ENCODE measurements around the gene TOMM40L. TPM values are rescaled to one million over a fixed set of nuclear protein-coding genes. Genes with fewer than 3 reads are reported as not detected.
A peak's percentile ranks its signal among the peaks of the same experiment; 100 is the strongest.

TOMM40L gene
- total RNA-seq, 2 experiments from 2014 or later = 12.3 to 13.2 TPM

GRCh38 chr1:161207173-161207572, 18.7 kb upstream of the TOMM40L start:
- Mint-ChIP-seq H3K4me3 (no peak overlapping the region), H3K27me3 (no peaks in the 10 kb centered on the region), H3K27ac (no peak overlapping the region), H3K36me3 (ENCODE audit: low read depth) (peaks cover 58% of the 10 kb centered on the region), H3K9me3 (ENCODE audit: low read depth) (no peaks in the 10 kb centered on the region), H3K4me1 (peaks cover 39% of the 10 kb centered on the region)
- CTCF ChIA-PET = interaction anchor here (0.6 to 7.2 kb wide), 8 partner anchors 16 to 175 kb away, joined by 3 to 89 read pairs (median 4); partner anchors contain the start of genes APOA2, PPOX and TOMM40L
- POLR2A ChIA-PET = no interaction called here
- DNase-seq (no peak), ATAC-seq (no peak)
- intact Hi-C loops (cut with DNase I, micrococcal nuclease) = no loop called here

DNA sequence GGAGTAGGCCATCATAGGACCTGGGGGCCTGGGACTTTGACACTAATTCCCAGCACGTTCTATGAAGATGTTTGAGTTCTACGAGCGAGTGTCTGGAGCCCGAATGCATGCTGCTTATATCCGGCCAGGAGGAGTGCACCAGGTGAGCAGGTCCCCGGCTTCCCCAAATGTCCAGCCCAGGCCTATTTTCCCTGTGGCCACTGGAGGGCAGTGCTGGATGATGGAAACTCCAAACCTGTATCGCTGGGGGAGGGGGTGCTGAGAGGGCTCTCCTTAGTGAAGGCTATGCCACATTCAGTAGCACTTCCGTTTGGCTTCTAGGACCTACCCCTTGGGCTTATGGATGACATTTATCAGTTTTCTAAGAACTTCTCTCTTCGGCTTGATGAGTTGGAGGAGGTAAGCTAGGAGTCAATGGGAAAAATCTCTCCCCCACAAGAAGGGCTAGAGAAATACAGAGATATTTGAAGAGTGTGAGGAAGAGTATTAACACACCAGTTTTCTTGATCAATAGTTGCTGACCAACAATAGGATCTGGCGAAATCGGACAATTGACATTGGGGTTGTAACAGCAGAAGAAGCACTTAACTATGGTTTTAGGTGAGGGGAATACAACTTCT, 16.0 kb upstream of the TOMM40L start:
- ChIA-PET POLR2A (no interaction called here), CTCF (interaction anchor here (0.7 to 4.4 kb wide), 11 partner anchors 10 to 173 kb away, joined by 3 to 36 read pairs (median 6); partner anchors contain the start of gene TOMM40L)
- Mint-ChIP-seq H3K9me3 (ENCODE audit: low read depth) (no peaks in the 10 kb centered on the region), H3K27ac (peak overlapping the region; percentile 78), H3K27me3 (no peaks in the 10 kb centered on the region), H3K4me1 (peaks cover 26% of the 10 kb centered on the region), H3K36me3 (ENCODE audit: low read depth) (peaks cover 65% of the 10 kb centered on the region), H3K4me3 (no peak overlapping the region)
- DNase-seq = peak; percentile 85
- intact Hi-C loops (cut with DNase I, micrococcal nuclease) = loop anchor here in 1 of 2 experiments (1.0 kb wide), 1 partner anchor 15 kb away; no protein-coding TSS in a partner anchor
- peak; percentile 97 for ATAC-seq

DNA sequence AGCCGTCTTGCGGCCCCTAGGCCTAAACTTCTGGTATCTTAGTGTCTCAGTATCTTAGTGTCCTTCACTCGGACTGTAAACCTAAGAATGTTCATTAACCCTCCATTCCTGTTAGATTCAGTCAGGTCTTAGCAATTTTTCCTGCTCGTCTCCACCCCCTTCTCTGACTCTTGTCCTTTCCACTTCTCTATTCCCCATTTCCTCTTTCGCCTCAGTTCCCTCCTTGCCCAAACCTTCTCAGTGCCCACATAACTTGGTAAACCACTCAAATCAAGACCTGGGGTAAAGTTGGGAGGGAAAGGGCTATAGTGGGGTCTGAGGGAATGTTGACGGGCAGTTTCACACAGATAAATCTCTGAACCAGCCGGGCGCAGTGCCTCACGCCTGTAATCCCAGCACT, 11.5 kb upstream of the TOMM40L start:
- Mint-ChIP-seq H3K27ac (no peak overlapping the region), H3K4me3 (no peak overlapping the region), H3K9me3 (ENCODE audit: low read depth) (no peaks in the 10 kb centered on the region), H3K4me1 (peaks cover 43% of the 10 kb centered on the region), H3K36me3 (ENCODE audit: low read depth) (peaks cover 49% of the 10 kb centered on the region), H3K27me3 (no peaks in the 10 kb centered on the region)
- intact Hi-C loops (cut with DNase I, micrococcal nuclease) = no loop called here
- ChIA-PET POLR2A (no interaction called here), CTCF (interaction anchor here (4.1 kb wide), 1 partner anchor 12 kb away, joined by 25 read pairs; the partner anchor contains the start of gene TOMM40L)
- DNase-seq (no peak), ATAC-seq (no peak)

DNA sequence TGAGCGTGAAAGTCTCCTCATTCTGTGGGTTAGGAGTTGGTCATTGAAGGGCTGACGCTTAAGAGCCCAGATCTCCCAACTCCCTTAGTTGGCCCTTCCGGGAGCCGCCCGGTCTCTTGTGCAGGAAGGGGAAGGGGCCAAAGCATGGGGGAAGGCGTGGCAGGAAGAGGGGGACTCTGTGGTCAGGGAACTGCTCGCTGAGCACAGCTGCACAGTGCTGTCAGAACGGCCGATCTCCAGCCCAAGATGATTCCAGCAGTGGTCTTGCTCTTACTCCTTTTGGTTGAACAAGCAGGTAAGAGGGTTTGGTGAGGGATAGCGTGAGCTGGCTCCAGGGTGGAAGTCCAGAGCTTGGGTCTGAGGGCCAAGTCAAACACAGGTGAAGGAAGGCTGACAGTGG, 10.8 kb upstream of the TOMM40L start, which contains the start of gene FCER1G:
TSS of gene FCER1G (plus strand) at position 220 of the 400 bp plus-strand sequence. CDS start at position 247, 27 bp downstream.
- H3K4me3 Mint-ChIP-seq = no peak within 1 kb of the TSS
- peaks cover 42% of the 10 kb centered on the region for H3K36me3 Mint-ChIP-seq (ENCODE audit: low read depth)
- POLR2A ChIA-PET = interaction anchor here (0.8 kb wide), 1 partner anchor 11 kb away, joined by 3 read pairs; no protein-coding TSS in a partner anchor
- DNase-seq (no peak), ATAC-seq (no peak)
- intact Hi-C loops (cut with DNase I, micrococcal nuclease) = no loop called here
- H3K27ac Mint-ChIP-seq = no peak within 1 kb of the TSS
- CTCF ChIA-PET = interaction anchor here (0.9 to 4.1 kb wide), 4 partner anchors 9 to 75 kb away, joined by 3 to 25 read pairs (median 4); partner anchors contain the start of gene TOMM40L
- H3K4me1 Mint-ChIP-seq = peaks cover 40% of the 10 kb centered on the region
- H3K9me3 Mint-ChIP-seq (ENCODE audit: low read depth) = no peaks in the 10 kb centered on the region
- no peaks in the 10 kb centered on the region for H3K27me3 Mint-ChIP-seq

DNA sequence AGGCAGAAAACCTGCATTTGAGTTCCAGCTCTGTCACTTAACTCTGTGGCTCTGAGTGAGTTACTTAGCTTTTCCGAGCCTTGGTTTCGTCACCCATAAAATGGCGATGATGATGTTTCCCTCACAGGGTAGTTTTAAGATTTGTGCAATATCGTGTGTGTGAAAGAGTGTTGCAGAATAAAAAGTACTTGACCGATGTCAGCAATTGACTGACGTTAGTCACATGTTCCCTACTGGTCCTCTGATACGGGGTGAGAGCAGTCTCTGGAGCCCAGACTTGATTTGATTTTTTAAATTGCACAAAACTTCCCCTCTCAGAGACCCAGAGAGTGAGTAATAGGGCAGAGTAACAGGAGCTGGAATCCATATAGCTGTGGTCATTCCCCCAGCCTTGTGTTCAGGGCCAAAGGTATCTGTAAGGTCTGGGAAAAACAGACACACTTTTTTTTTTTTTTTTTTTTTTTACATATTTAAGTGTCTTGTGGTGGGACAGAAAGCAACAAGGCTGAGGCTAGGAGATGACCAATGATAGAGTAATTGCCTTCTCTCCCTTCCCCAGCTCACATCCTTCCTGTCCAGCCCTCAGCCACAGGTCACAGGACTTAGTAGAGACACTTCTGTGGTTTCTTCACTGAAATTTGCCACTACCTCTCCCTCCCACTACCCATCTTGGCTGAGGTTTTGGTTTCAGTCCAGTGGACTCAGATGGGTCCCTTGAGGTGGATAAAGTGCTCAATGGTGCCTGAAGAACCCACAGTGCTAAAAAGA, 8.7 kb upstream of the TOMM40L start:
- Mint-ChIP-seq H3K27ac (peak overlapping the region; percentile 22), H3K36me3 (ENCODE audit: low read depth) (peaks cover 27% of the 10 kb centered on the region), H3K4me3 (no peak overlapping the region), H3K9me3 (ENCODE audit: low read depth) (no peaks in the 10 kb centered on the region), H3K27me3 (no peaks in the 10 kb centered on the region), H3K4me1 (peaks cover 45% of the 10 kb centered on the region)
- ATAC-seq (peak; percentile 59), DNase-seq (no peak)
- CTCF ChIA-PET = interaction anchor here (1.1 to 4.1 kb wide), 7 partner anchors 9 to 165 kb away, joined by 3 to 25 read pairs (median 4); partner anchors contain the start of gene TOMM40L
- POLR2A ChIA-PET = interaction anchor here (1.3 kb wide), 1 partner anchor 8 kb away, joined by 6 read pairs; the partner anchor contains the start of gene TOMM40L
- intact Hi-C loops (cut with DNase I, micrococcal nuclease) = no loop called here

- no peak for DNase-seq
- Mint-ChIP-seq H3K4me3 (no peak overlapping the region), H3K9me3 (ENCODE audit: low read depth) (no peaks in the 10 kb centered on the region), H3K36me3 (ENCODE audit: low read depth) (peaks cover 22% of the 10 kb centered on the region), H3K4me1 (peaks cover 45% of the 10 kb centered on the region), H3K27me3 (no peaks in the 10 kb centered on the region), H3K27ac (no peak overlapping the region)
- ChIA-PET CTCF (interaction anchor here (0.5 to 4.1 kb wide), 3 partner anchors 9 to 52 kb away, joined by 3 to 25 read pairs (median 8); partner anchors contain the start of gene TOMM40L), POLR2A (no interaction called here)
- no peak for ATAC-seq
- intact Hi-C loops (cut with DNase I, micrococcal nuclease) = no loop called here
Measured at GRCh38 chr1:161217831-161218230, 8.0 kb upstream of the TOMM40L start.

- H3K36me3 Mint-ChIP-seq (ENCODE audit: low read depth) = peaks cover 16% of the 10 kb centered on the region
- no peak overlapping the region for H3K27ac Mint-ChIP-seq
- CTCF ChIA-PET = interaction anchor here (0.6 to 2.5 kb wide), 8 partner anchors 8 to 165 kb away, joined by 3 to 13 read pairs (median 4); partner anchors contain the start of gene PPOX
- H3K9me3 Mint-ChIP-seq (ENCODE audit: low read depth) = no peaks in the 10 kb centered on the region
- POLR2A ChIA-PET = no interaction called here
- DNase-seq (no peak), ATAC-seq (no peak)
- intact Hi-C loops (cut with DNase I, micrococcal nuclease) = no loop called here
- no peaks in the 10 kb centered on the region for H3K27me3 Mint-ChIP-seq
- peaks cover 45% of the 10 kb centered on the region for H3K4me1 Mint-ChIP-seq
- no peak overlapping the region for H3K4me3 Mint-ChIP-seq
Measured at GRCh38 chr1:161218301-161219077, 7.4 kb upstream of the TOMM40L start.

DNA sequence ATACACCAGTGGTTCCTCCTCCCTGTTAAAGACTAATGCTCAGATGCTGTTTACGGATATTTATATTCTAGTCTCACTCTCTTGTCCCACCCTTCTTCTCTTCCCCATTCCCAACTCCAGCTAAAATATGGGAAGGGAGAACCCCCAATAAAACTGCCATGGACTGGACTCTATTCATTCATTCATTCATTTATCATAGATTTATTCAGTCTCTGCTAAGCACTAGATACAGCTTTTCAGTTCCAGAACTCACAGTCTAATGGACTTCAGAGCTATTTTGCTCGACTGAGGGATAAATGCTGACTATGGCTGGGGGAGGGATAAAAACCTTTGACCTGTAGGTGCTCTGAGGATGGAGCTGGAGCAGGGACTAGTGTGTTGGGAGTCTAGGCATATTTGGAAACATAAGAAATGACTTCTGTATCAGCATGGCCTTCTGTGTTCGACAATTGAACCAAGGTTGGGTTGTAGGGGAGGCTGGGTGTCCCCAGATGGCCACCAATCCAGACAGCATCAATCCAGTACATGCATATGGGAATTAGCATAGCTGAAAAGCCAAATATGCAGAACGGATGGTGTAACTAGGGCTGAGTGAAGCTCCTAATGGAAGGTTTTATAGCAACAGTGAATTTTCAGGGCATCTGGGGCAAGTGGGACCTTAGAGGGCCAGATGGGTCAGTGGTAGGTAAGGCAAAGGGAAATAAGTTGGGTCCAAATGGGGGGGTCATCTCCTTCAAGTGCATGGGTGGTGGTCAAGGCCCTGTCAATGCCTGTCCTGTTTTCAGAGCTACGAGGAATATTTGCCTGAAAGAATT, 6.6 kb upstream of the TOMM40L start:
- ChIA-PET POLR2A (interaction anchor here (0.6 kb wide), 1 partner anchor 59 kb away, joined by 3 read pairs; no protein-coding TSS in a partner anchor), CTCF (interaction anchor here (0.7 to 2.5 kb wide), 11 partner anchors 9 to 164 kb away, joined by 3 to 13 read pairs (median 4); partner anchors contain the start of gene PPOX)
- peaks cover 45% of the 10 kb centered on the region for H3K4me1 Mint-ChIP-seq
- peak overlapping the region; percentile 4 for H3K27ac Mint-ChIP-seq
- no peak overlapping the region for H3K4me3 Mint-ChIP-seq
- no peaks in the 10 kb centered on the region for H3K9me3 Mint-ChIP-seq (ENCODE audit: low read depth)
- no peak for ATAC-seq
- intact Hi-C loops (cut with DNase I, micrococcal nuclease) = no loop called here
- no peak for DNase-seq
- no peaks in the 10 kb centered on the region for H3K27me3 Mint-ChIP-seq
- H3K36me3 Mint-ChIP-seq (ENCODE audit: low read depth) = peaks cover 8% of the 10 kb centered on the region

DNA sequence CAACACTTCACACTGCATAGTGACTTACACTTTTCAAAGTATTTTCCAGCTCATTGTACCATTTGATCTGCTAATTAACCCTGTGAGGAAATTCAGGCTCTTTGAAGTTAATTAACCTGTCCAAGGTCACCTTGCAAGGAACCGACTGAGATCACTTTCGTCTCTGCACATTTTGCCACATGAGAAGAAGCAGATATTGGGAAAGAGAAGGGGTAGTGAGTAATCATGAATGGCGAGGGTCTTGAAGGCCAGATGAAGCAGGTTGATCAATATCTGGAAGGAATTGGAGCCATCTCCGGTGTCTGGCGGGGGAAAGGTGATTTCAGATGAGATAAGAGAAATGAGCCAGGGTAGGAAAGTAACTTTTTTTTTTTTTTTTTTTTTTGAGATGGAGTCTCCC, 5.9 kb upstream of the TOMM40L start:
- intact Hi-C loops (cut with DNase I, micrococcal nuclease) = no loop called here
- Mint-ChIP-seq H3K27ac (no peak overlapping the region), H3K27me3 (no peaks in the 10 kb centered on the region), H3K4me3 (no peak overlapping the region), H3K9me3 (ENCODE audit: low read depth) (no peaks in the 10 kb centered on the region), H3K4me1 (peaks cover 43% of the 10 kb centered on the region), H3K36me3 (ENCODE audit: low read depth) (peaks cover 3% of the 10 kb centered on the region)
- ChIA-PET CTCF (interaction anchor here (0.7 to 2.5 kb wide), 9 partner anchors 9 to 162 kb away, joined by 3 to 13 read pairs (median 4); partner anchors contain the start of gene PPOX), POLR2A (no interaction called here)
- DNase-seq (no peak), ATAC-seq (no peak)
